WERI-Rb-1 (cell line): ENCODE data around the gene WSCD2.

Source experiments
- DNase-seq: peaks from one replicate; pipeline ENCODE4 v3.0.0-alpha.2; 2020
- H3K27ac ChIP-seq: fragments of 250-450 bp; sonication (Bioruptor Pico); 2 replicates; pipeline ENCODE4 v1.5.1; 2020; ENCODE audit warnings: mild to moderate bottlenecking, moderate library complexity
- H3K27me3 ChIP-seq: fragments of 250-450 bp; sonication (Bioruptor Pico); 2 replicates; pipeline ENCODE4 v1.5.1; 2021; ENCODE audit warnings: mild to moderate bottlenecking, low read depth, moderate library complexity; ENCODE audit not compliant: insufficient read depth, severe bottlenecking
- H3K36me3 ChIP-seq: fragments of 250-450 bp; sonication (Bioruptor Pico); 2 replicates; pipeline ENCODE4 v1.5.1; 2020; ENCODE audit warnings: mild to moderate bottlenecking, moderate library complexity
- H3K4me3 ChIP-seq: 2 replicates; pipeline ENCODE4 v1.5.1; 2011; ENCODE audit warnings: low read depth, mild to moderate bottlenecking, control low read depth, low read length
- H3K9me3 ChIP-seq: fragments of 250-450 bp; sonication (Bioruptor Pico); 2 replicates; pipeline ENCODE4 v1.5.1; 2021; ENCODE audit warnings: mild to moderate bottlenecking, moderate library complexity; ENCODE audit not compliant: severe bottlenecking
- CTCF ChIP-seq: IDR thresholded peaks from 2 replicates; pipeline ENCODE4 v1.5.1; 2011; ENCODE audit warnings: low read depth, mild to moderate bottlenecking, control low read depth, inconsistent platforms, low read length

The WSCD2 gene

GRCh38 chr12:108237272-108237671 lies 108.2 kb downstream of the WSCD2 start:
- no peak overlapping the region for H3K27ac ChIP-seq
- H3K27me3 ChIP-seq, result peaks cover 25% of the 10 kb centered on the region
- H3K9me3 ChIP-seq, result peaks cover 6% of the 10 kb centered on the region
- peak; percentile 51 for TF ChIP-seq CTCF
- DNase-seq, result peak; percentile 17
- no peaks in the 10 kb centered on the region for H3K36me3 ChIP-seq
- no peak overlapping the region for H3K4me3 ChIP-seq

GRCh38 chr12:108238474-108238873 lies 109.4 kb downstream of the WSCD2 start:
- peaks cover 25% of the 10 kb centered on the region for H3K27me3 ChIP-seq
- H3K27ac ChIP-seq, result no peak overlapping the region
- H3K36me3 ChIP-seq, result no peaks in the 10 kb centered on the region
- peaks cover 6% of the 10 kb centered on the region for H3K9me3 ChIP-seq
- no peak overlapping the region for H3K4me3 ChIP-seq
- TF ChIP-seq CTCF, result no peak
- no peak for DNase-seq

GRCh38 chr12:108239378-108239777 lies 110.3 kb downstream of the WSCD2 start:
- Histone ChIP-seq H3K27me3 (peaks cover 20% of the 10 kb centered on the region), H3K9me3 (peaks cover 6% of the 10 kb centered on the region), H3K4me3 (no peak overlapping the region), H3K36me3 (no peaks in the 10 kb centered on the region), H3K27ac (no peak overlapping the region)
- TF ChIP-seq CTCF, result no peak
- DNase-seq, result no peak

GRCh38 chr12:108240027-108240785 lies 111.1 kb downstream of the WSCD2 start:
- no peak for DNase-seq
- no peak for TF ChIP-seq CTCF
- Histone ChIP-seq H3K36me3 (no peaks in the 10 kb centered on the region), H3K27me3 (peaks cover 12% of the 10 kb centered on the region), H3K4me3 (no peak overlapping the region), H3K27ac (no peak overlapping the region), H3K9me3 (peaks cover 6% of the 10 kb centered on the region)

- TF ChIP-seq CTCF, result no peak
- DNase-seq, result no peak
- no peaks in the 10 kb centered on the region for H3K36me3 ChIP-seq
- H3K27ac ChIP-seq, result no peak overlapping the region
- H3K4me3 ChIP-seq, result no peak overlapping the region
- peaks cover 16% of the 10 kb centered on the region for H3K27me3 ChIP-seq
- H3K9me3 ChIP-seq, result peaks cover 6% of the 10 kb centered on the region
Measured at GRCh38 chr12:108240928-108241327, 111.8 kb downstream of the WSCD2 start.
